Inflammatory macrophage treated with lipopolysaccharide for 4 hours (primary cell): ENCODE results near the gene CLDN34.

Experiments used
- DNase-seq: peaks from one replicate; pipeline ENCODE4 v3.0.0-alpha.2; 2020

The CLDN34 gene

GRCh38 chrX:10017872-10018271 is 50.7 kb downstream of the CLDN34 start:
- no peak for DNase-seq
